ENCODE results near the gene RNPS1. TPM values are rescaled to one million over a fixed set of nuclear protein-coding genes. Genes with fewer than 3 reads are reported as not detected.

Gene RNPS1
- total and polyA plus RNA-seq, 2 experiments from 2014 or later = 220 to 319 TPM

DNA sequence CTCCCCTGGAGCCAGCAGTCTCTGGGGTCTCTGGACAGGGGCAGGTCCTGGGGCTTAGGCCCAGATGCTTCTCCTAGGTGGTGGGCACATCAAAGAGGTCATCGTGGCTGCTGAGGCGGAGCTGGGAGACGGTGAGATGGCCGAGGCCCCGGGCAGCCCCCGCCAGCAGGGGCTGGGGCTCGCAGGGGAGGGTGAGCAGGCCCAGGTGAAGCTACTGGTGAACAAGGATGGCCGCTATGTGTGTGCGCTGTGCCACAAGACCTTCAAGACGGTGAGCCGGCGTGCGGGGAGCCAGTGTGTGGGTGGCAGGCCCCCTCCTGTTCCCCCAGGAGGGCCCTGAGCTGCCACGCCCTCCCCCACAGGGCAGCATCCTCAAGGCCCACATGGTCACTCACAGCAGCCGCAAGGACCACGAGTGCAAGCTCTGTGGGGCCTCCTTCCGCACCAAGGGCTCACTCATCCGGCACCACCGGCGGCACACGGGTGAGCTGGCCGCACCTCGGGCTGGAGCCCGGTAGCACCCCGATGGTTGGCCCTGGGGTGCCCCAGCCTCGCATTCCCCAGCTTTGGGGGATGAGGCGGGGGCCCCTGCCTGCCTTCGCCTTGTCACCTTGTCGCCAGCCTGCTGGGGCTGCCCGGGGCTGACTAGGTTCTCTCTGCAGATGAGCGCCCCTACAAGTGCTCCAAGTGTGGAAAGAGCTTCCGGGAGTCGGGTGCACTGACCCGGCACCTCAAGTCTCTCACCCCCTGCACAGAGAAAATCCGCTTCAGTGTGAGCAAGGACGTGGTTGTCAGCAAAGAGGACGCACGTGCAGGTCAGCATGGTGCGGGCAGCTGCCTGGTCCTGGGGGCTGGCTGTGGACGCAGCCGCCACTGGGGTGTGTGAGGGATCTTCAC, 35.6 kb downstream of the RNPS1 start:
- H3K9me3 ChIP-seq (ENCODE audit: low read depth) = no peaks in the 10 kb centered on the region
- H3K36me3 ChIP-seq = peaks cover 45% of the 10 kb centered on the region
- no peak for TF ChIP-seq CTCF (IDR thresholded peaks at IDR 0.05; ENCODE audit: low read depth, low read length)
- no peak overlapping the region for H3K27ac ChIP-seq
- H3K4me1 ChIP-seq (ENCODE audit: low read depth) = peaks cover 8% of the 10 kb centered on the region
- DNase-seq (ENCODE audit: low read depth in 1 of 2, low spot score in 1 of 2) = no peak
- peaks cover 8% of the 10 kb centered on the region for H3K27me3 ChIP-seq
- no peak overlapping the region for H3K4me3 ChIP-seq

- Histone ChIP-seq H3K27ac (no peak overlapping the region), H3K36me3 (peaks cover 45% of the 10 kb centered on the region), H3K27me3 (no peaks in the 10 kb centered on the region), H3K4me3 (no peak overlapping the region), H3K9me3 (ENCODE audit: low read depth) (no peaks in the 10 kb centered on the region), H3K4me1 (ENCODE audit: low read depth) (peaks cover 2% of the 10 kb centered on the region)
- DNase-seq (ENCODE audit: low read depth in 1 of 2, low spot score in 1 of 2) = no peak
- no peak for TF ChIP-seq CTCF (IDR thresholded peaks at IDR 0.05; ENCODE audit: low read depth, low read length)
These were observed 36.7 kb downstream of the RNPS1 start for GRCh38 chr16:2231016-2231931.

GRCh38 chr16:2230376-2230775, 37.5 kb downstream of the RNPS1 start:
- Histone ChIP-seq H3K9me3 (ENCODE audit: low read depth) (no peaks in the 10 kb centered on the region), H3K4me3 (no peak overlapping the region), H3K36me3 (peaks cover 44% of the 10 kb centered on the region), H3K27me3 (no peaks in the 10 kb centered on the region), H3K27ac (no peak overlapping the region), H3K4me1 (ENCODE audit: low read depth) (no peaks in the 10 kb centered on the region)
- no peak for TF ChIP-seq CTCF (IDR thresholded peaks at IDR 0.05; ENCODE audit: low read depth, low read length)
- no peak for DNase-seq (ENCODE audit: low read depth in 1 of 2, low spot score in 1 of 2)

- Histone ChIP-seq H3K4me3 (no peak overlapping the region), H3K27ac (no peak overlapping the region), H3K27me3 (no peaks in the 10 kb centered on the region), H3K36me3 (peaks cover 38% of the 10 kb centered on the region), H3K4me1 (ENCODE audit: low read depth) (no peaks in the 10 kb centered on the region), H3K9me3 (ENCODE audit: low read depth) (no peaks in the 10 kb centered on the region)
- DNase-seq (ENCODE audit: low read depth in 1 of 2, low spot score in 1 of 2) = no peak
- no peak for TF ChIP-seq CTCF (IDR thresholded peaks at IDR 0.05; ENCODE audit: low read depth, low read length)
These were observed 38.2 kb downstream of the RNPS1 start for GRCh38 chr16:2229632-2230250.

- Histone ChIP-seq H3K36me3 (peaks cover 33% of the 10 kb centered on the region), H3K9me3 (ENCODE audit: low read depth) (no peaks in the 10 kb centered on the region), H3K27ac (no peak overlapping the region), H3K4me3 (no peak overlapping the region), H3K4me1 (ENCODE audit: low read depth) (no peaks in the 10 kb centered on the region), H3K27me3 (no peaks in the 10 kb centered on the region)
- DNase-seq (ENCODE audit: low read depth in 1 of 2, low spot score in 1 of 2) = no peak
- no peak for TF ChIP-seq CTCF (IDR thresholded peaks at IDR 0.05; ENCODE audit: low read depth, low read length)
These were observed 38.8 kb downstream of the RNPS1 start for GRCh38 chr16:2229091-2229490.

All from cardiac muscle cell (in vitro differentiated cells and primary cell).